Subcutaneous abdominal adipose tissue (tissue), 5 donors: Measurements from ENCODE around the gene TMEM150A.
"Not testable (repeated sequence)": the region's sequence is repeated elsewhere in the genome, so short reads cannot be mapped to it uniquely, and the experiment has no call there.

ENCODE experiments used
- H3K27ac ChIP-seq: one replicate; pipeline ENCODE4 v1.7.0; 2013; ENCODE audit warnings: low read depth, mild to moderate bottlenecking, inconsistent platforms, low read length, moderate library complexity
- H3K27me3 ChIP-seq, 5 donors: one replicate each; pipeline ENCODE4 v1.7.0; 2013; ENCODE audit warnings: low read length in 5 of 5, inconsistent platforms in 1 of 5; ENCODE audit not compliant: control insufficient read depth in 5 of 5, insufficient read depth in 4 of 5
- H3K36me3 ChIP-seq, 5 donors: one replicate each; pipeline ENCODE4 v1.7.0; 2013; ENCODE audit warnings: low read length in 5 of 5; ENCODE audit not compliant: control insufficient read depth in 5 of 5, insufficient read depth in 5 of 5
- H3K4me1 ChIP-seq, 5 donors: one replicate each; pipeline ENCODE4 v1.7.0; 2013; ENCODE audit warnings: low read length in 5 of 5, mild to moderate bottlenecking in 3 of 5, moderate library complexity in 1 of 5; ENCODE audit not compliant: control insufficient read depth in 5 of 5, insufficient read depth in 5 of 5
- H3K4me3 ChIP-seq, 5 donors: one replicate each; pipeline ENCODE4 v1.7.0; 2013; ENCODE audit warnings: low read length in 5 of 5, low read depth in 1 of 5
- H3K9ac ChIP-seq, 5 donors: one replicate each; pipeline ENCODE4 v1.7.0; 2013; ENCODE audit warnings: low read length in 5 of 5, mild to moderate bottlenecking in 4 of 5, moderate library complexity in 3 of 5
- H3K9me3 ChIP-seq, 5 donors: one replicate each; pipeline ENCODE4 v1.7.0; 2013; ENCODE audit warnings: low read length in 5 of 5; ENCODE audit not compliant: control insufficient read depth in 5 of 5
- donor health status: healthy.
- donor health status: healthy.
- donor health status: healthy.
- donor health status: healthy.
- donor health status: healthy.

The TMEM150A gene

DNA sequence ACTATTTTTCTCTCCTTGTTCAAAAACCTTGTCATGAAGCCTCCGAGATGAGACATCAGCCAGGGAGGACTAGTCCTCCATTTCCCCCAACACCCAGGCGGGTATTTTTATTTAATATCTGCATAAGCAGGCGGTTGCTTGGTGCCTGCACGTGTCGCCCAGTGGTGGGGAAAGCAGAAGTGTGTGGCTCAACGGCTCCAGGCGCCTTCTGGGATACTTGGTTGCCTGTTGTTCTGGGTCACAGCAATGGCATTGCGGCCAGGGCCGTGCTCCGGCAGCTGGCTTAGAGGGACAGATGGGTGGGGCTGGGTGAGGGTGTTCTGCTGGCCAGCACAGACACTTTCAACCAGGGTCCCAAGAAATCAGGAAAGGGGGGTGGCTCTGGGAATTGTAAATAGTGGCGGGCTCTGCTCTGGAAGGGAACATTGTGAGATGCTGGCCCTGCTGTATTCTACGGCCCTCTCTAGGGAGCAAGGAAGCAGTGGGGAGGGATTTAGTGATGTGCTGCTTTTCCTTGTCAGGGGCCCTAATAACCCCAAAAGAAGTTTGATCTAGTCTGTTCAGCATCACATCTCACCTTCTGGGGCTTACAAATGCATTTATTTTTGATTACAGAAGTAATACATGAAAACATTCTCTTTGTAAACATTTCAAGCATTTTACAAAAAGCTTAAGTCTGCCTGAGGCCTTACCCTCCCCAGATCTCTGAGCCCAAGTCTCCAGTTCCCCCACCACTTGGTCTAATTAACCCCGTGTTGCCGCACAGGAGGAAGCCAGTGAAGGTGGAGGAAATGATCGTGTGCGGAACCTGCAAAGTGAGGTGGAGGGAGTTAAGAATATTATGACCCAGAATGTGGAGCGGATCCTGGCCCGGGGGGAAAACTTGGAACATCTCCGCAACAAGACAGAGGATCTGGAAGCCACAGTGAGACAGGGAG is 24.0 kb downstream of the TMEM150A start:
- Histone ChIP-seq H3K27me3 (no peaks in the 10 kb centered on the region), H3K9me3 (no peaks in the 10 kb centered on the region), H3K9ac (peak overlapping the region; percentile 21 to 73 (median 42)), H3K4me1 (peaks cover 6 to 51% (median 41%) of the 10 kb centered on the region in 5 donors), H3K27ac (peak overlapping the region; percentile 73), H3K4me3 (peak overlapping the region; percentile 29 to 60 (median 55)), H3K36me3 (peaks cover 0 to 4% (median 0%) of the 10 kb centered on the region in 5 donors)

DNA sequence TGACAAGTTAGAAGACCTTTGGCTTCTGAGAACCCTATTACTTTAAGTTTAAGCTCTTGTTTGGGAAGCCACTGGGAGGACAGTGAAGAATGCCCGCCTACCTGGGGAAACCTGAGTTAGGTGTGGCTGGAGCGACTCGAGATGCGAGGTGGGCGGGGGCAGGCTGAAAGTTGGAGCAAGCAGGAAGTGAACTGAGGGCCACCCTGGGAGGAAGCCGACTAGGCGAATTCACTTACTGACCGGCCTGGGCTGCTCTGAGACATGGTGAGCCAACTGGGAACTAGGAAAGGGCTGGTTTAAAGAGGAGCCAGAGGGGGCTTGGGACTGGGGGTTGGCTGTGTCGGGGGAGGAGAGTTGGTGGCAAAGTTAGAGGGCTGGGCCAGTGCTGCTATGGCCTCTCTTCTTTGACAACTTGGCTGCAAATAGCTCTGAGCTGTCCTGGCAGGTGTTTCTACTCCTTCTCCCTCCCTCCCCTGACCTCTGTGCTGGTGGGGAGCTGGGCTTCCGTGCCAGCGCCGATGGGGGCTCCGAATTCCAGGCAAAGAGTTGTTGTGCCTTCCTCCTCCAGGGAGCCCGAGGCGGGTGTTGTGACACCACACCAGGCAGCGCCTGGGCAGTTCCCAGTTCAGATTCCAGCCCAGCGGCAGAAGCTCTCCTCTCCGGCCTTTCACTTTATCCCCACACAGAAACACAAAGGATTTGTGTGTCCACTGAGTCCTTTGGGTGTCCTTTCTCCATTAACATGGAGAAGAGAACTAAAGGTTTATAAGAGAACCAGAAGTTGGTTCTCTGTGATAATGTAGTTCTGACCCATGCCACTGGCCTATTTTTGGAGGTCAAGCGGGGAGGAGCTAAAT is 24.9 kb downstream of the TMEM150A start, which contains the start of gene VAMP8:
Gene VAMP8 (plus strand): TSS at position 201 of the 857 bp plus-strand sequence. CDS start 61 bp downstream, at position 262.
- Histone ChIP-seq H3K9ac (peak within 1 kb of the TSS; percentile 38 to 73 (median 59)), H3K36me3 (peaks cover 0 to 4% (median 0%) of the 10 kb centered on the region in 5 donors), H3K4me1 (peaks cover 6 to 44% (median 40%) of the 10 kb centered on the region in 5 donors), H3K27ac (peak within 1 kb of the TSS; percentile 73), H3K4me3 (peak within 1 kb of the TSS; percentile 35 to 62 (median 58)), H3K27me3 (no peaks in the 10 kb centered on the region), H3K9me3 (no peaks in the 10 kb centered on the region)

DNA sequence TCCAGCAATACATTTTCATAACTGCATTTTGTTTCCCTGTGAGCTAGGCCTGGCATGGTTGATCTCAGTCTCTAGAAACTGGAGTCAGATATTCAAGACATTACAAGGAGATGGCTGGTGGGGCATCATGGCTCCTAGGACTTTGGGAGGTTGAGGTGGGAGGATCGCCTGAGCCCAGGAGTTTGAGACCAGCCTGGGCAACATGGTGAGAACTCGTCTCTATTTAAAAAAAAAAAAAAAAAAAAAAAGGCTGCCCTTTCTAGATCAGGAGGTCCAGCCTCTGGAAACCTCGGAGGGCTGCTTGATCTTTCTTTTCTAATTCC is 25.5 kb downstream of the TMEM150A start:
- H3K9ac ChIP-seq: peak overlapping the region in 2 of 5 donors; percentile 59 to 73
- peaks cover 0 to 4% (median 0%) of the 10 kb centered on the region in 5 donors for H3K36me3 ChIP-seq
- H3K4me1 ChIP-seq: peaks cover 6 to 40% (median 37%) of the 10 kb centered on the region in 5 donors
- H3K4me3 ChIP-seq: peak overlapping the region in 4 of 5 donors; percentile 55 to 62 (median 59)
- no peaks in the 10 kb centered on the region for H3K27me3 ChIP-seq
- H3K9me3 ChIP-seq: no peaks in the 10 kb centered on the region
- H3K27ac ChIP-seq: no peak overlapping the region

DNA sequence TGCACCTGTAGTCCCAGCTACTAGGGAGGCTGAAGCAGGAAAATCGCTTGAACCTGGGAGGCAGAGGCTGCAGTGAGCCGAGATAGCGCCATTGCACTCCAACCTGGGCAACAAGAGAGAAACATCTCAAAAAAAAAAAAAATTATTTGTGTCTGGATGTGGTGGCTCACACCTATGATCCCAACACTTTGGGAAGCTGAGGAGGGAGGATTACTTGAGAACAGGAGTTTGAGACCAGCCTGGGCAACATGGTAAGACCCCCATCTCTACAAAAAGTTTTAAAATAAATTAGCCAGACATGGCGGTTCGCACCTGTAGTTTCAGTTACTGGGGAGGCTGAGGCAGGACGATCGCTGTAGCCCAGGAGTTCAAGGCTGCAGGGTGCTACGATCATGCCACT is 26.8 kb downstream of the TMEM150A start:
- Histone ChIP-seq H3K9me3 (no peaks in the 10 kb centered on the region), H3K27ac (no peak overlapping the region), H3K27me3 (no peaks in the 10 kb centered on the region), H3K4me3 (no peak overlapping the region), H3K36me3 (no peaks in the 10 kb centered on the region), H3K4me1 (peaks cover 6 to 40% (median 37%) of the 10 kb centered on the region in 5 donors), H3K9ac (no peak overlapping the region)

DNA sequence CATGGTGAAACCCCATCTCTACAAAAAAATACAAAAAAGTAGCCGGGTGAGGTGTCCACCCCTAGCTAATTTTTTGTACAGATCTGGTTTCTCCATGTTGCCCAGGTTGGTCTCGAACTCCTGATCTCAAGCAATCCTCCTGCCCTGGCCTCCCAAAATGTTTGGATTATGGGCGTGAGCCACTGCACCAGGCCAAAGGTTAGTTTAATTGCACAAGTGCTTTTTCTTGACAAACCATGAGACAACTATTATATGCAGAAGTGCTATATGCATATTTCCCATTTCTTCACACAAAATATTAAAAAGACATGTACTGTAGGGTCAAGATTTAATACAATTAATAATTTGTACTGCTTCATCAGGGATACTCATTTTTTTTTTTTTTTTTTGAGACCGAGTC is 36.2 kb downstream of the TMEM150A start:
- Histone ChIP-seq H3K36me3 (no peaks in the 10 kb centered on the region), H3K9me3 (no peaks in the 10 kb centered on the region), H3K9ac (no peak overlapping the region), H3K27me3 (no peaks in the 10 kb centered on the region), H3K27ac (no peak overlapping the region), H3K4me3 (no peak overlapping the region), H3K4me1 (peaks cover 0 to 6% (median 5%) of the 10 kb centered on the region in 5 donors)

DNA sequence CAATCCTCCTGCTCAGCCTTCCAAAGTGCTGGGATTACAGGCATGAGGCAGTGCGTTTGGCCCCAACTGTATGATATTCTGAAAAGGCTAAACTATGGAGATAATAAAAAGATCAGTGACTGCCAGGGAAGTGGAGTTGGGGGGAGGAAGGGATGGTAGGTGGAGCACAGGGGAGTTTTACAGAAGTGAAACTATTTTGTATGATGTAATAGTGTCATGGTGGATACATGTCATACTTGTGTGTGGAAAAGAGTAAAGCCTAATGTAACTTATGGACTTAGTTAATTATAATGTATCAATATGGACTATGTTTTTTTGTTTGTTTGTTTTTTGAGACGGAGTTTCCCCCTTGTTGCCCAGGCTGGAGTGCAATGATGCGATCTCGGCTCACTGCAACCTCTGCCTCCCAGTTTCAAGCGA is 38.3 kb downstream of the TMEM150A start:
- Histone ChIP-seq H3K36me3 (no peaks in the 10 kb centered on the region), H3K9me3 (no peaks in the 10 kb centered on the region), H3K27me3 (no peaks in the 10 kb centered on the region), H3K4me3 (no peak overlapping the region), H3K27ac (no peak overlapping the region), H3K9ac (no peak overlapping the region), H3K4me1 (peaks cover 2 to 24% (median 21%) of the 10 kb centered on the region in 5 donors)

DNA sequence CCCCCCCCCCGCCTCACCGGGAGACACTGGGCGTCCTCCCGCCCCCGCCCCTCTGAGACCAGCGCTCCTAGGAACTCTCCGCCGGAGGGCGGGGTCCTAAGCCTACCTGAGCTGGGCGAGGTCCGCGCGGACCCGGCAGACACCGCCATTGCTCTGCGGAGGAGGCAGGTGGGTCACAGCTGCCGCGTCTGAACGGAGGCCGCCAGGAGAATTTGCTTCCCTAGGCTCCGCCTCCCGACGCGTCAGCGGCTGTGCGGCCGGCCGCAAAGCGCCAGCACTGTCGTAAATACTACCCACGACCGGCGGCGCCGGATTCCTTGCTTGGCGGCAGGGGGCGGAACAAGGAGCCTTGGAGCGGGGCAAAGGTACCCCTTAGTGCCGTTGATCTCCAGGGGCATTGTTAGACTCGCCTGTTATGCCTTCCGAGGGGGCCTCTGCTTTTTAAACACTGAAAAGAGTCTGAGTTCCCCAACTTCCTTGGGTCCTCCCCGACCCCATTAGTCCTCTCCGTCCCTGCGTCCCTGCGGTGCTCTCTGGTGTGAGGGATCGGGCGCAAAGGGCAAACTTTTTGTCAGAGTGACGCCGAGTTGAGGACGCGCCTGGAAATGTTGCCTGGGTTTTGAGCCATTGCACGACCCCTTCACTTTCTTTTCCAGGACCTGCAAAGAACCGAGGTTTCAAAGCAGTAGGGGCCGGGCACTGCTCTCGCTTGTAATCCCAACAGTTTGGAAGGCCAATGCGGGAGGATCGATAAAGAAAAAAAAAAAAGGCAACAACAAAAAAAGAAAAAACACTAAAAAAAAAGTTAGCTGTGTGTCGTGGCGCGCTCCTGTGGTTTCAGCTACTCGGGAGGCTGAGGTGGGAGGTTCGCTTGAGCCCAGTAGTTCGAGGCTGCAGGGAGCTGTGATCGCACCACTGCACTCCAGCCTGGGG is 41.0 kb downstream of the TMEM150A start, which contains the start of gene GGCX:
Gene GGCX (minus strand): TSS at position 214 of the 933 bp plus-strand sequence. CDS start 65 bp downstream, at position 149.
- Histone ChIP-seq H3K9me3 (no peaks in the 10 kb centered on the region), H3K27me3 (no peaks in the 10 kb centered on the region), H3K9ac (peak within 1 kb of the TSS; percentile 84 to 92 (median 91)), H3K4me1 (peaks cover 2 to 27% (median 22%) of the 10 kb centered on the region in 5 donors), H3K27ac (peak within 1 kb of the TSS; percentile 96), H3K4me3 (peak within 1 kb of the TSS; percentile 80 to 99 (median 94)), H3K36me3 (peaks cover 0 to 21% (median 12%) of the 10 kb centered on the region in 5 donors)

DNA sequence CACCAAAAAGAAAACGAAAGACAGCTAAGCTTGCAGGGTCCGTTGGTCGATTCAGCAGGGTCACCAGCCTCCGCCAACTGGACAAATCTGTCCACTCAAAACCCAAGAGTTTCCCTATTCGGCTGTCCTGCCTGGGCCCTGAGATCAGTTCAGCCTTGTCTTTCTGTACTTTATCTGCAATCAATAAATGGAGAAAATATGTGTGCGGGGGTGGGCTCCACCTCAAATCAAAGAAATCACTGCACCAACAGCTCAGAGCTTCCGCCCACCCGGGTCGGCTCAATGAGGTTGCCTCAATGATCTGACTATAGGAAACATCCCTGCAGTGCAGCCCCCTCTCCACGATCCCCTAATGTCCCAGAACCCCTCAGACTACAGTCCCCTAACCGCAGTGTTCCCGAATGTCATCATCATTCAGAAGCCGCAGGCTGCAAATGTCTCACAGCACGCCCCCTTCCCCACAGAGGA is 41.7 kb downstream of the TMEM150A start:
- Histone ChIP-seq H3K36me3 (peaks cover 0 to 25% (median 17%) of the 10 kb centered on the region in 5 donors), H3K9ac (peak overlapping the region; percentile 7 to 91 (median 56)), H3K9me3 (no peaks in the 10 kb centered on the region), H3K27me3 (no peaks in the 10 kb centered on the region), H3K4me1 (peaks cover 2 to 27% (median 22%) of the 10 kb centered on the region in 5 donors), H3K4me3 (peak overlapping the region; percentile 80 to 95 (median 94)), H3K27ac (peak overlapping the region; percentile 96)

DNA sequence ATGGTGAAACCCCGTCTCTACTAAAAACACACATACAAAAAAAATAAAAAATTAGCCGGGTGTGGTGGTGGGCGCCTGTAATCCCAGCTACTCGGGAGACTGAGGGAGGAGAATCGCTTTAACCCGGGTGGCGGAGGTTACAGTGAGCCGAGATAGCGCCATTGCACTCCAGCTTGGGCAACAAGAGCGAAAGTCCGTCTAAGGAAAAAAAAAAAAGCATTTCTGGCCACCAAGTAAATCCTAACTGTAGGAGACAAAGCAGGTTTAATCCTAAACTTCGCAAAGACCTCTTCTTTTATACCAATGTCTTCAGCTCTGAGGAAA is 42.1 kb downstream of the TMEM150A start:
- peaks cover 2 to 27% (median 22%) of the 10 kb centered on the region in 5 donors for H3K4me1 ChIP-seq
- H3K27ac ChIP-seq: peak overlapping the region; percentile 96
- H3K9ac ChIP-seq: peak overlapping the region in 4 of 5 donors; percentile 29 to 91 (median 74)
- H3K27me3 ChIP-seq, H3K9me3 ChIP-seq: not testable (repeated sequence)
- peak overlapping the region; percentile 80 to 95 (median 94) for H3K4me3 ChIP-seq
- H3K36me3 ChIP-seq: peaks cover 4 to 28% (median 21%) of the 10 kb centered on the region in 5 donors
